GM21528 (cell line): ENCODE results near the gene TMEM232.
"Not testable (repeated sequence)": the region's sequence is repeated elsewhere in the genome, so short reads cannot be mapped to it uniquely, and the experiment has no call there.

Experiments used
- ATAC-seq: cut with Tn5 transposase; IDR thresholded peaks from one replicate; pipeline ENCODE4 v1.9.1; 2021; ENCODE audit warnings: mild to moderate bottlenecking, moderate library complexity; ENCODE audit not compliant: unreplicated experiment, low FRiP score

TMEM232 gene

GRCh38 chr5:110536120-110537115 lies 190.1 kb downstream of the TMEM232 start:
- ATAC-seq = no peak

GRCh38 chr5:110535146-110535545 lies 191.3 kb downstream of the TMEM232 start:
- ATAC-seq = not testable (repeated sequence)

GRCh38 chr5:110525762-110526161 lies 200.7 kb downstream of the TMEM232 start:
- ATAC-seq = no peak

GRCh38 chr5:110517396-110517795 lies 209.1 kb downstream of the TMEM232 start:
- no peak for ATAC-seq

GRCh38 chr5:110514030-110514429 lies 212.4 kb downstream of the TMEM232 start:
- ATAC-seq = no peak

- no peak for ATAC-seq
Measured at GRCh38 chr5:110512266-110512665, 214.2 kb downstream of the TMEM232 start.

- no peak for ATAC-seq
Measured at GRCh38 chr5:110510146-110510545, 216.3 kb downstream of the TMEM232 start.

GRCh38 chr5:110507972-110508371 lies 218.5 kb downstream of the TMEM232 start:
- ATAC-seq = no peak

GRCh38 chr5:110506378-110506777 lies 220.1 kb downstream of the TMEM232 start:
- ATAC-seq = no peak

GRCh38 chr5:110496276-110496675 lies 230.2 kb downstream of the TMEM232 start:
- ATAC-seq = no peak

- ATAC-seq = no peak
Measured at GRCh38 chr5:110492446-110492845, 234.0 kb downstream of the TMEM232 start.

GRCh38 chr5:110478895-110479294 lies 247.6 kb downstream of the TMEM232 start:
- ATAC-seq = no peak

- ATAC-seq = no peak
Measured at GRCh38 chr5:110477911-110478310, 248.6 kb downstream of the TMEM232 start.

GRCh38 chr5:110476164-110476563 lies 250.3 kb downstream of the TMEM232 start:
- ATAC-seq = no peak

GRCh38 chr5:110475529-110475928 lies 250.9 kb downstream of the TMEM232 start:
- no peak for ATAC-seq

- ATAC-seq = no peak
Measured at GRCh38 chr5:110469486-110469885, 257.0 kb downstream of the TMEM232 start.

GRCh38 chr5:110463106-110463505 lies 263.4 kb downstream of the TMEM232 start:
- no peak for ATAC-seq

GRCh38 chr5:110460837-110461236 lies 265.6 kb downstream of the TMEM232 start:
- no peak for ATAC-seq

- ATAC-seq = no peak
Measured at GRCh38 chr5:110458313-110458712, 268.2 kb downstream of the TMEM232 start.

GRCh38 chr5:110442856-110443255 lies 283.6 kb downstream of the TMEM232 start:
- no peak for ATAC-seq

GRCh38 chr5:110441035-110441434 lies 285.4 kb downstream of the TMEM232 start:
- peak; percentile 74 for ATAC-seq

GRCh38 chr5:110440058-110440457 lies 286.4 kb downstream of the TMEM232 start:
- ATAC-seq = no peak
